Peyer's patch (tissue), 4 donors: ENCODE results near the gene MYO3B. TPM values are rescaled to one million over a fixed set of nuclear protein-coding genes. Genes with fewer than 3 reads are reported as not detected.

Experiments
- DNase-seq, 3 donors: peaks; one replicate each; pipeline ENCODE4 v3.0.0-alpha.2; 2017 to 2019
- H3K27ac ChIP-seq, 4 donors: fragments of 200-600 bp; sonication (generic); one replicate each; pipeline ENCODE4 v1.5.1; 2016 to 2019
- H3K27me3 ChIP-seq, 2 donors: fragments of 200-600 bp; sonication (generic); one replicate each; pipeline ENCODE4 v1.5.1; 2019
- H3K36me3 ChIP-seq, 3 donors: fragments of 200-600 bp; sonication (generic); one replicate each; pipeline ENCODE4 v1.5.1; 2016 to 2019
- H3K4me1 ChIP-seq, 4 donors: fragments of 200-600 bp; sonication (generic); one replicate each; pipeline ENCODE4 v1.5.1; 2016 to 2019
- H3K4me3 ChIP-seq, 4 donors: fragments of 200-600 bp; sonication (generic); 1 replicate in 3 of 4; 2 replicates in 1 of 4; pipeline ENCODE4 v1.5.1; 2016 to 2019; ENCODE audit warnings: mild to moderate bottlenecking in 1 of 4
- H3K9me3 ChIP-seq, 4 donors: fragments of 200-600 bp; sonication (generic); one replicate each; pipeline ENCODE4 v1.5.1; 2016 to 2019; ENCODE audit warnings: mild to moderate bottlenecking in 1 of 4
- POLR2A ChIP-seq, 2 donors: fragments of 450-650 bp; IDR thresholded peaks; one replicate each; pipeline ENCODE4 v1.5.1; 2017; ENCODE audit warnings: antibody characterized with exemption in 2 of 2, mild to moderate bottlenecking in 2 of 2, moderate library complexity in 2 of 2
- total RNA-seq, 4 donors: library from RNA; depleted of rRNA; stranded (reverse); fragments of >200 nt; gene quantifications; one replicate each; pipeline ENCODE4 v1.1.0, GENCODE V29; 2016
- TF ChIP-seq, protein P1 (sequence below), 6 experiments: fragments of 450-650 bp in 4 of 6; fragments of 200-600 bp in 2 of 6; sonication (generic) in 1 of 6; IDR thresholded peaks; one replicate each; pipeline ENCODE4 v1.5.1; 2017 to 2019; ENCODE audit warnings: antibody characterized with exemption in 6 of 6, mild to moderate bottlenecking in 3 of 6, moderate library complexity in 1 of 6

The MYO3B gene
- total RNA-seq, 4 donors from 2014 or later, result not detected

DNA sequence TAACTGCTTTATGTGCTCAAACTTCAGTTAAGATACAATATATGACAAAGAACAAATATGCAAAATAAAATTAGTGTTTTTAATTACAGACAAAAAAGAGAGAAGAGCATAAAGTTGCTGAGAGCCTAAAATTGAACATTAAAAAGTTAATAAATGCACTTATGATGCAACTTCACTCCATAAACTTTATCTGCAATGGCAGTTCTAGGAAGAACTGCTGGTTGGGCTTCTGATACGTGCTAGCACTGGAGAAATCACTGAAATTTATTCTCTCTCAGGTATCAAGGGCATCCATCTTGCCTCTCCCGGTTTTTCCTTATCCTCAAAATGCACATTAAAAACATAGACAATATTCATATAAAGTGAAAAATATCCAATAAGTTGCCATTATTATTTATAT is 35.7 kb downstream of the MYO3B start:
- Histone ChIP-seq H3K4me1 (no peaks in the 10 kb centered on the region), H3K27me3 (no peaks in the 10 kb centered on the region), H3K27ac (no peak overlapping the region), H3K36me3 (no peaks in the 10 kb centered on the region), H3K4me3 (no peak overlapping the region), H3K9me3 (no peaks in the 10 kb centered on the region)
- TF ChIP-seq, protein P1, sequence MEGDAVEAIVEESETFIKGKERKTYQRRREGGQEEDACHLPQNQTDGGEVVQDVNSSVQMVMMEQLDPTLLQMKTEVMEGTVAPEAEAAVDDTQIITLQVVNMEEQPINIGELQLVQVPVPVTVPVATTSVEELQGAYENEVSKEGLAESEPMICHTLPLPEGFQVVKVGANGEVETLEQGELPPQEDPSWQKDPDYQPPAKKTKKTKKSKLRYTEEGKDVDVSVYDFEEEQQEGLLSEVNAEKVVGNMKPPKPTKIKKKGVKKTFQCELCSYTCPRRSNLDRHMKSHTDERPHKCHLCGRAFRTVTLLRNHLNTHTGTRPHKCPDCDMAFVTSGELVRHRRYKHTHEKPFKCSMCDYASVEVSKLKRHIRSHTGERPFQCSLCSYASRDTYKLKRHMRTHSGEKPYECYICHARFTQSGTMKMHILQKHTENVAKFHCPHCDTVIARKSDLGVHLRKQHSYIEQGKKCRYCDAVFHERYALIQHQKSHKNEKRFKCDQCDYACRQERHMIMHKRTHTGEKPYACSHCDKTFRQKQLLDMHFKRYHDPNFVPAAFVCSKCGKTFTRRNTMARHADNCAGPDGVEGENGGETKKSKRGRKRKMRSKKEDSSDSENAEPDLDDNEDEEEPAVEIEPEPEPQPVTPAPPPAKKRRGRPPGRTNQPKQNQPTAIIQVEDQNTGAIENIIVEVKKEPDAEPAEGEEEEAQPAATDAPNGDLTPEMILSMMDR (IDR thresholded peaks at IDR 0.05), result no peak
- no peak for TF ChIP-seq POLR2A (IDR thresholded peaks at IDR 0.05)
- DNase-seq, result no peak

DNA sequence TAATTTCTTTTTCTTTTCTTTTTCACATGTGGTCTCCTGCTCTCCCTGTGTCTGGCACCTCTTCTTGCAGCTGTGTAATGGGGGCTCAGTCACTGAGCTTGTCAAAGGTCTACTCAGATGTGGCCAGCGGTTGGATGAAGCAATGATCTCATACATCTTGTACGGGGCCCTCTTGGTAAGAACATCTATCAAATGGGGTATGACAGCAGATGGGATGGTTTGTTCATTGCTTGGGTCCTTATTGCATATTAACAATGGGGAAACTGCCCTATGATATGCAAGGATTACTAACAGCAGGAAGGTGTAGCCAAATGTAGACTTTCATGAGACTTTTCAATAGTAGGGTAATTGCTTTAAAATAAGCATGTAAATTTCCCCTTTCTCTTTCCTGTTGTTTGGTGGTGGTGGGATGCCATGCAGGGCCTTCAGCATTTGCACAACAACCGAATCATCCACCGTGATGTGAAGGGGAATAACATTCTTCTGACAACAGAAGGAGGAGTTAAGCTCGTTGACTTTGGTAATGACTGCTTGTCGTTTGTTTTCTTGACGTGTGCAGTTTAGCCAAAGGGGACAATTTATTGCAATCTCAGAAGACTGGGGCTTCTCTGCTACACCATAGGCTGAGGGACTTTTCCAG is 36.5 kb downstream of the MYO3B start:
- Histone ChIP-seq H3K27me3 (no peaks in the 10 kb centered on the region), H3K36me3 (no peaks in the 10 kb centered on the region), H3K9me3 (no peaks in the 10 kb centered on the region), H3K27ac (no peak overlapping the region), H3K4me3 (no peak overlapping the region), H3K4me1 (no peaks in the 10 kb centered on the region)
- no peak for TF ChIP-seq POLR2A (IDR thresholded peaks at IDR 0.05)
- TF ChIP-seq, protein P1 (IDR thresholded peaks at IDR 0.05), result no peak
- DNase-seq, result no peak

DNA sequence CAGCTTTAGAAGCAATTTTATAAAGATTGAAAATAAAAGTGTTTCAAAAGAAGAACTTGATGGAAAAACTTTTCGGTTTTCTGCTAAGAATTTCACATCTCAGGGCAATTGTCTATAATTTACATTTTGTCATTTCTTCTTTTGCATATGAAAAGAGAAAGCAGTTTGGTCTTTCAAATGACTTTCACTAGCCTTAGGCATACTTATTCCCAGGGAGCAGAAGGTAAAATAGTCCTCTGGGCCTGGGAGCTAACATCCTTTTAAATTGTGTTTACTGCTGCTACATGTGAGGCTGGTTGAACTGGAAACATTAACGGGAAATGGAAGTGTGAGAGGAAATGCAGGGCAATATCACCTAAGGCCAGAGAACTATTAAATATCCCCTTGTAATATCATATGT is 37.1 kb downstream of the MYO3B start:
- Histone ChIP-seq H3K4me3 (no peak overlapping the region), H3K27me3 (no peaks in the 10 kb centered on the region), H3K9me3 (no peaks in the 10 kb centered on the region), H3K4me1 (no peaks in the 10 kb centered on the region), H3K27ac (no peak overlapping the region), H3K36me3 (no peaks in the 10 kb centered on the region)
- TF ChIP-seq POLR2A (IDR thresholded peaks at IDR 0.05), result no peak
- TF ChIP-seq, protein P1 (IDR thresholded peaks at IDR 0.05), result no peak
- no peak for DNase-seq

DNA sequence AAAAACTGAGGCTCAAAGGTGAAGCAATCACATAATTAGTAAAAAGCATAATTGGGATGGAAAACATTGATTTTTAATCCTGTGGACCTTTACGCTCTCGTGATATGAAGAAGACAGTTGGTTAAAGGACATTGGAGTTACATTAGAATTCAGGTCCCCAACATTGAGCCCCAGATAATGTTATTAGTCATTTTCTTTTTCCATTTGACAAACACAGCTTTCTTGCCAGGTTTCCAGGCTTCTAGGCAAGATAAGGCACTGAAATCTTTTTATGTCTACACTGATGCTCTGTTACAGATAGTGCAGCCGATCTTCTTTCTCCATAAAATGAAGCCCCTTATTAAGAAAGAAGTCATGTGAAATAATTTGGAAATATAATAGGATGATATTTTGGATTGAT is 38.5 kb downstream of the MYO3B start:
- TF ChIP-seq POLR2A (IDR thresholded peaks at IDR 0.05), result no peak
- TF ChIP-seq, protein P1 (IDR thresholded peaks at IDR 0.05), result no peak
- Histone ChIP-seq H3K9me3 (no peaks in the 10 kb centered on the region), H3K4me1 (no peaks in the 10 kb centered on the region), H3K36me3 (no peaks in the 10 kb centered on the region), H3K27ac (no peak overlapping the region), H3K4me3 (no peak overlapping the region), H3K27me3 (no peaks in the 10 kb centered on the region)
- no peak for DNase-seq

DNA sequence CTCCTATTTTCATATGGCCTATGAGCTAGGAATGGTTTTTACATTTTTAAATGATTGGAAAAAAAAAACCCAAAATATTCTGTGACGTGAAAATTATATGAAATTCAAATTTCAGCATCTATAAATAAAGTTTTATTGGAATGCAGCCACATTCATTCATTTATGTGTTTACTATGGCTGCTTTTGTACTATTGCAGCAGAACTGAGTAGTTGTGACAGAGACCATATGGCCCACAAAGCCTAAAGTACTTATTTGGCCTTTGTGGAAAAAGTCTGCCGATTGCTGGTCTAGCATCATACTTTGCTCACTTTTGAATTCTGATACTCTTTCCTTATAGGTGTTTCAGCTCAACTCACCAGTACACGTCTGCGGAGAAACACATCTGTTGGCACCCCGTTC is 39.0 kb downstream of the MYO3B start:
- Histone ChIP-seq H3K4me1 (no peaks in the 10 kb centered on the region), H3K9me3 (no peaks in the 10 kb centered on the region), H3K4me3 (no peak overlapping the region), H3K27ac (peak overlapping the region in 2 of 4 donors; percentile 16 to 37), H3K36me3 (no peaks in the 10 kb centered on the region), H3K27me3 (no peaks in the 10 kb centered on the region)
- DNase-seq, result no peak
- TF ChIP-seq POLR2A (IDR thresholded peaks at IDR 0.05), result no peak
- TF ChIP-seq, protein P1 (IDR thresholded peaks at IDR 0.05), result no peak
